T-cell (primary cell): ENCODE data around the gene TAF12. TPM values are rescaled to one million over a fixed set of nuclear protein-coding genes. Genes with fewer than 3 reads are reported as not detected.

Source experiments
- ATAC-seq, 4 experiments: fragments of 200-7000 bp in 3 of 4; fragments of 150-1000 bp in 1 of 4; cut with Tn5 transposase; replicated peaks in 1 of 4; 1 replicate in 3 of 4; 2 replicates in 1 of 4; pipeline ENCODE4 v1.10.0; 2021; ENCODE audit warnings: moderate library complexity in 3 of 4, mild to moderate bottlenecking in 2 of 4, moderate number of reproducible peaks in 1 of 4
- CTCF ChIA-PET, 2 donors: fragments of 300-600 bp; sonication (Branson Sonifier 250); formaldehyde crosslinking; loops; one replicate each; lab custom pipeline; 2022; ENCODE audit warnings: antibody characterized with exemption in 2 of 2; lab: Charles Lee
- POLR2A ChIA-PET, 2 donors: fragments of 300-600 bp; sonication (Branson Sonifier 250); formaldehyde crosslinking; loops; one replicate each; lab custom pipeline; 2022; ENCODE audit warnings: antibody characterized with exemption in 2 of 2; lab: Charles Lee
- DNase-seq, 35 experiments: peaks; one replicate each; pipeline versions ENCODE4 v3.0.0 to v3.0.0-alpha.2; 2013 to 2023
- H3K27ac ChIP-seq: one replicate; pipeline ENCODE4 v1.5.1; 2013; ENCODE audit warnings: low read length
- H3K27me3 ChIP-seq, 2 experiments: replicated peaks in 1 of 2; 1 replicate in 1 of 2; 2 replicates in 1 of 2; pipeline versions ENCODE4 v1.6.1 to v1.7.0; 2013; ENCODE audit warnings: low read length in 1 of 2, mixed read lengths in 1 of 2; ENCODE audit not compliant: control insufficient read depth in 2 of 2, insufficient read depth in 2 of 2; ENCODE audit errors: extremely low read depth in 1 of 2
- H3K36me3 ChIP-seq, 2 donors: 1 replicate in 1 of 2; 2 replicates in 1 of 2; pipeline versions ENCODE4 v1.6.1 to v1.7.0; 2013; ENCODE audit warnings: low read length in 1 of 2; ENCODE audit not compliant: control insufficient read depth in 2 of 2, insufficient read depth in 1 of 2; ENCODE audit errors: extremely low read depth in 1 of 2
- H3K4me1 ChIP-seq, 2 experiments: 1 replicate in 1 of 2; 2 replicates in 1 of 2; pipeline versions ENCODE4 v1.6.1 to v1.7.0; 2013; ENCODE audit warnings: low read length in 2 of 2, mixed read lengths in 1 of 2; ENCODE audit not compliant: insufficient read depth in 2 of 2, control insufficient read depth in 1 of 2; ENCODE audit errors: extremely low read depth in 1 of 2
- H3K4me3 ChIP-seq, 2 donors: 1 replicate in 1 of 2; 2 replicates in 1 of 2; pipeline versions ENCODE4 v1.5.1 to v1.7.0; 2013; ENCODE audit warnings: mild to moderate bottlenecking in 2 of 2, low read length in 1 of 2, moderate library complexity in 1 of 2; ENCODE audit not compliant: control insufficient read depth in 1 of 2; ENCODE audit errors: extremely low read depth in 1 of 2
- H3K9me3 ChIP-seq: 2 replicates; pipeline ENCODE4 v1.7.0; 2013
- H3K27ac Mint-ChIP-seq, 2 donors: one replicate each; pipeline ENCODE4 v1.8.0; 2020 to 2021; ENCODE audit warnings: mild to moderate bottlenecking in 2 of 2, mixed read lengths in 2 of 2
- H3K27me3 Mint-ChIP-seq, 2 donors: one replicate each; pipeline ENCODE4 v1.8.0; 2021 to 2022; ENCODE audit warnings: mixed read lengths in 2 of 2
- H3K36me3 Mint-ChIP-seq: one replicate; pipeline ENCODE4 v1.8.0; 2021; ENCODE audit warnings: mixed read lengths
- H3K4me1 Mint-ChIP-seq, 3 donors: one replicate each; pipeline ENCODE4 v1.8.0; 2020 to 2022; ENCODE audit warnings: mixed read lengths in 3 of 3, mild to moderate bottlenecking in 1 of 3
- H3K4me3 Mint-ChIP-seq, 3 donors: one replicate each; pipeline ENCODE4 v1.8.0; 2020 to 2022; ENCODE audit warnings: mild to moderate bottlenecking in 3 of 3, mixed read lengths in 3 of 3, moderate library complexity in 3 of 3
- H3K9me3 Mint-ChIP-seq, 3 donors: one replicate each; pipeline ENCODE4 v1.8.0; 2020 to 2022; ENCODE audit warnings: mixed read lengths in 3 of 3
- WGBS: methylation state at CpG from one replicate; pipeline ENCODE4 v1.1.5; 2013; ENCODE audit warnings: missing lambda C conversion rate; ENCODE audit not compliant: insufficient coverage; 5-methylcytosine and 5-hydroxymethylcytosine counted together
- total RNA-seq, 35 experiments: library from RNA in 6 of 35; stranded (reverse) in 6 of 35; fragments of 120-200 nt in 1 of 35; gene quantifications; one replicate each; pipeline versions ENCODE4 v1.2.1 to v1.2.4 and lab custom pipeline; 2013 to 2026

The TAF12 gene
- total RNA-seq, 5 donors from 2014 or later (not counting 1 experiment from before 2014, with no cell fraction given) = 17.3 to 22.7 (median 20.6) TPM

- no peaks in the 10 kb centered on the region for H3K9me3 Mint-ChIP-seq
- no peak overlapping the region for H3K4me3 Mint-ChIP-seq
- no peaks in the 10 kb centered on the region for H3K27me3 Mint-ChIP-seq
- Histone ChIP-seq H3K36me3 (peaks cover 18 to 78% of the 10 kb centered on the region in 2 donors), H3K4me1 (no peaks in the 10 kb centered on the region), H3K4me3 (no peak overlapping the region), H3K9me3 (no peaks in the 10 kb centered on the region), H3K27me3 (no peaks in the 10 kb centered on the region), H3K27ac (no peak overlapping the region)
- no peak overlapping the region for H3K27ac Mint-ChIP-seq
- H3K4me1 Mint-ChIP-seq = no peaks in the 10 kb centered on the region
- CTCF ChIA-PET = interaction anchor here in 1 of 2 donors (0.7 kb wide), 1 partner anchor 672 kb away, joined by 3 read pairs; no protein-coding TSS in a partner anchor
- peaks cover 36% of the 10 kb centered on the region for H3K36me3 Mint-ChIP-seq
- DNase-seq = no peak
- no peak for ATAC-seq
- 94% methylated on average over 3 of the region's 6 CpGs for WGBS
- POLR2A ChIA-PET = interaction anchor here in 1 of 2 donors (0.6 to 0.7 kb wide), 2 partner anchors 14 to 477 kb away, joined by 3 to 6 read pairs; no protein-coding TSS in a partner anchor
Observed at GRCh38 chr1:28565726-28566125, 77.1 kb downstream of the TAF12 start.

DNA sequence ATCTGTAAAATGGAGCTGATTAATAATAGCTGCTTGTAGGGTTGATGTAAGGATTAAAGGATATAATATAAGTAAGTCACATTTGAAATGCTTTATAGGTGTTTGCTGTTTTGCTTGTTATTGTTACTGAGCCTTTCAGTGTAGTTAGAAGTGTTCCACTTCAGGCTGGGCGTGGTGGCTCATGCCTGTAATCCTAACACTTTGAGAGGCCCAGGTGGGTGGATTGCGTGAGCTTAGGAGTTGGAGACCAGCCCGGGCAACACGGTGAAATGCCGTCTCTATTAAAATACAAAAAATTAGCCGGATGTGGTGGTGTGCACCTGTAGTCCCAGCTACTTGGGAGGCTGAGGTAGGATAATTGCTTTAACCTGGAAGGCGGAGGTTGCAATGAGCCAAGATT is 77.8 kb downstream of the TAF12 start:
- WGBS = 100% methylated on average over 1 of the region's 7 CpGs
- Mint-ChIP-seq H3K36me3 (peaks cover 41% of the 10 kb centered on the region), H3K27me3 (no peaks in the 10 kb centered on the region), H3K9me3 (no peaks in the 10 kb centered on the region), H3K27ac (no peak overlapping the region), H3K4me3 (no peak overlapping the region), H3K4me1 (no peaks in the 10 kb centered on the region)
- Histone ChIP-seq H3K9me3 (no peaks in the 10 kb centered on the region), H3K4me3 (no peak overlapping the region), H3K27me3 (no peaks in the 10 kb centered on the region), H3K4me1 (no peaks in the 10 kb centered on the region), H3K36me3 (peaks cover 22 to 80% of the 10 kb centered on the region in 2 donors), H3K27ac (no peak overlapping the region)
- no peak for ATAC-seq
- no peak for DNase-seq
- ChIA-PET POLR2A (interaction anchor here in 1 of 2 donors (0.6 kb wide), 1 partner anchor 14 kb away, joined by 3 read pairs; no protein-coding TSS in a partner anchor), CTCF (no interaction called here)

GRCh38 chr1:28564310-28564709 is 78.6 kb downstream of the TAF12 start:
- CTCF ChIA-PET = no interaction called here
- Histone ChIP-seq H3K4me1 (no peaks in the 10 kb centered on the region), H3K36me3 (peaks cover 24 to 84% of the 10 kb centered on the region in 2 donors), H3K9me3 (no peaks in the 10 kb centered on the region), H3K27ac (no peak overlapping the region), H3K27me3 (no peaks in the 10 kb centered on the region), H3K4me3 (no peak overlapping the region)
- H3K4me3 Mint-ChIP-seq = no peak overlapping the region
- H3K36me3 Mint-ChIP-seq = peaks cover 45% of the 10 kb centered on the region
- no peaks in the 10 kb centered on the region for H3K4me1 Mint-ChIP-seq
- H3K9me3 Mint-ChIP-seq = no peaks in the 10 kb centered on the region
- POLR2A ChIA-PET = interaction anchor here in 1 of 2 donors (0.5 kb wide), 1 partner anchor 81 kb away, joined by 4 read pairs; no protein-coding TSS in a partner anchor
- no peak for DNase-seq
- ATAC-seq = no peak
- no peaks in the 10 kb centered on the region for H3K27me3 Mint-ChIP-seq
- H3K27ac Mint-ChIP-seq = no peak overlapping the region

GRCh38 chr1:28560886-28561285 is 82.0 kb downstream of the TAF12 start:
- no peaks in the 10 kb centered on the region for H3K9me3 Mint-ChIP-seq
- no peaks in the 10 kb centered on the region for H3K4me1 ChIP-seq
- H3K4me3 ChIP-seq = no peak overlapping the region
- no peaks in the 10 kb centered on the region for H3K9me3 ChIP-seq
- POLR2A ChIA-PET = interaction anchor here in 1 of 2 donors (1.2 kb wide), 1 partner anchor 21 kb away, joined by 3 read pairs; no protein-coding TSS in a partner anchor
- CTCF ChIA-PET = no interaction called here
- ATAC-seq (no peak), DNase-seq (no peak)
- H3K27ac ChIP-seq = no peak overlapping the region
- H3K27ac Mint-ChIP-seq = no peak overlapping the region
- peaks cover 0 to 2% (median 0%) of the 10 kb centered on the region in 3 donors for H3K4me1 Mint-ChIP-seq
- no peak overlapping the region for H3K4me3 Mint-ChIP-seq
- peaks cover 33% of the 10 kb centered on the region for H3K36me3 Mint-ChIP-seq
- H3K27me3 ChIP-seq = no peaks in the 10 kb centered on the region
- WGBS = 100% methylated on average over 1 of the region's 3 CpGs
- H3K27me3 Mint-ChIP-seq = no peaks in the 10 kb centered on the region
- H3K36me3 ChIP-seq = peaks cover 12 to 78% of the 10 kb centered on the region in 2 donors

Other genes starting within 250 kb of the TAF12 start
- 10 to 100 TPM; 13.1 to 23.2 (median 19.7) TPM for gene RCC1, start 137.0 kb downstream of the TAF12 start, total RNA-seq
- gene TRNAU1AP, start 90.0 kb downstream of the TAF12 start, total RNA-seq = 10 to 100 TPM; 28.6 to 47.6 (median 41.3) TPM
- gene RAB42, start 50.8 kb downstream of the TAF12 start, total RNA-seq = not detected
- gene RNU11, start 5.5 kb upstream of the TAF12 start, total RNA-seq = not detected
- gene GMEB1, start 25.7 kb upstream of the TAF12 start, total RNA-seq = 10 to 100 TPM; 15.2 to 19.0 (median 18.4) TPM
- 10 to 100 TPM; 61.3 to 77.3 (median 67.0) TPM for gene YTHDF2, start 93.9 kb upstream of the TAF12 start, total RNA-seq
- not detected for gene OPRD1, start 169.1 kb upstream of the TAF12 start, total RNA-seq